Ishikawa (cell line): Measurements from ENCODE around the gene HRK.

Experiments
- CEBPB ChIP-seq: IDR thresholded peaks from 2 replicates; pipeline ENCODE4 v1.6.1; 2012
- CREB1 ChIP-seq: IDR thresholded peaks from 2 replicates; pipeline ENCODE4 v1.6.1; 2012; ENCODE audit warnings: low read depth
- EGR1 ChIP-seq: IDR thresholded peaks from 2 replicates; pipeline ENCODE4 v1.6.1; 2012
- EP300 ChIP-seq: IDR thresholded peaks from 2 replicates; pipeline ENCODE4 v1.6.1; 2012; ENCODE audit warnings: borderline replicate concordance
- FOXM1 ChIP-seq: IDR thresholded peaks from 2 replicates; pipeline ENCODE4 v1.6.1; 2012; ENCODE audit warnings: low read depth, borderline replicate concordance
- MAX ChIP-seq: IDR thresholded peaks from 2 replicates; pipeline ENCODE4 v1.6.1; 2012
- NFIC ChIP-seq: IDR thresholded peaks from 2 replicates; pipeline ENCODE4 v1.6.1; 2012
- RAD21 ChIP-seq: IDR thresholded peaks from 2 replicates; pipeline ENCODE4 v1.6.1; 2012; ENCODE audit warnings: low read depth
- REST ChIP-seq: IDR thresholded peaks from 2 replicates; pipeline ENCODE4 v1.6.1; 2012; ENCODE audit warnings: low read depth, mild to moderate bottlenecking
- TAF1 ChIP-seq: IDR thresholded peaks from 2 replicates; pipeline ENCODE4 v1.6.1; 2012; ENCODE audit warnings: low read depth, mild to moderate bottlenecking
- TCF12 ChIP-seq: IDR thresholded peaks from 2 replicates; pipeline ENCODE4 v1.6.1; 2012; ENCODE audit warnings: low read depth
- TEAD4 ChIP-seq: IDR thresholded peaks from 2 replicates; pipeline ENCODE4 v1.6.1; 2012
- USF1 ChIP-seq: IDR thresholded peaks from 2 replicates; pipeline ENCODE4 v1.6.1; 2012
- YY1 ChIP-seq: IDR thresholded peaks from 2 replicates; pipeline ENCODE4 v1.6.1; 2012; ENCODE audit warnings: low read depth
- ZBTB7A ChIP-seq: IDR thresholded peaks from 2 replicates; pipeline ENCODE4 v1.6.1; 2012; ENCODE audit warnings: low read depth

Gene HRK

GRCh38 chr12:116874324-116874995 is 6.8 kb downstream of the HRK start:
- TF ChIP-seq USF1, result no peak
- TF ChIP-seq RAD21, result no peak
- no peak for TF ChIP-seq MAX
- no peak for TF ChIP-seq FOXM1
- no peak for TF ChIP-seq TAF1
- no peak for TF ChIP-seq EGR1
- TF ChIP-seq EP300, result no peak
- no peak for TF ChIP-seq CEBPB
- no peak for TF ChIP-seq YY1
- TF ChIP-seq TCF12, result no peak
- TF ChIP-seq REST, result no peak
- no peak for TF ChIP-seq CREB1
- no peak for TF ChIP-seq TEAD4
- TF ChIP-seq ZBTB7A, result no peak
- TF ChIP-seq NFIC, result no peak

- TF ChIP-seq CREB1 (no peak), MAX (no peak), RAD21 (no peak), REST (no peak), TCF12 (no peak)
These were observed 10.9 kb downstream of the HRK start for GRCh38 chr12:116870306-116870705.

GRCh38 chr12:116867523-116867922 is 13.7 kb downstream of the HRK start:
- TF ChIP-seq TCF12 (no peak), YY1 (no peak), MAX (no peak), USF1 (no peak), EP300 (no peak), REST (no peak), ZBTB7A (no peak), EGR1 (no peak), RAD21 (no peak), TEAD4 (no peak), TAF1 (no peak), CREB1 (no peak), NFIC (no peak), FOXM1 (no peak), CEBPB (no peak)

- no peak for TF ChIP-seq CREB1
- no peak for TF ChIP-seq MAX
- TF ChIP-seq REST, result no peak
- no peak for TF ChIP-seq ZBTB7A
- TF ChIP-seq EGR1, result no peak
- no peak for TF ChIP-seq CEBPB
- TF ChIP-seq TCF12, result no peak
- no peak for TF ChIP-seq USF1
- no peak for TF ChIP-seq RAD21
- no peak for TF ChIP-seq NFIC
- no peak for TF ChIP-seq YY1
- no peak for TF ChIP-seq FOXM1
These were observed 16.7 kb downstream of the HRK start for GRCh38 chr12:116864371-116865160.
